HepG2 (cell line): Measurements from ENCODE around the gene MYD88. TPM values are rescaled to one million over a fixed set of nuclear protein-coding genes. Genes with fewer than 3 reads are reported as not detected.

Source experiments
- ADNP ChIP-seq: sonication (generic); formaldehyde crosslinking; IDR thresholded peaks from 2 replicates; pipeline ENCODE4 v1.4.0; 2020; ENCODE audit warnings: missing genetic modification reagents
- ARHGAP35 ChIP-seq: sonication (generic); formaldehyde crosslinking; IDR thresholded peaks from 2 replicates; pipeline ENCODE4 v1.9.0; 2022; ENCODE audit warnings: mild to moderate bottlenecking, inconsistent platforms, moderate library complexity, missing genetic modification reagents, borderline replicate concordance
- ATF7 ChIP-seq, 2 experiments: fragments of 450-650 bp in 1 of 2; sonication (generic) in 1 of 2; formaldehyde crosslinking in 1 of 2; IDR thresholded peaks; 2 replicates each; pipeline versions ENCODE4 v1.4.0 to v1.6.1; 2016 to 2020; ENCODE audit warnings: antibody characterized with exemption in 1 of 2, mild to moderate bottlenecking in 1 of 2, missing genetic modification reagents in 1 of 2
- BRCA1 ChIP-seq: sonication (generic); formaldehyde crosslinking; IDR thresholded peaks from 2 replicates; pipeline ENCODE4 v1.4.0; 2020; ENCODE audit warnings: missing genetic modification reagents
- CSRNP1 ChIP-seq: sonication (generic); formaldehyde crosslinking; IDR thresholded peaks from 2 replicates; pipeline ENCODE4 v1.8.1; 2023; ENCODE audit warnings: mild to moderate bottlenecking, missing genetic modification reagents
- HDAC1 ChIP-seq: sonication (generic); formaldehyde crosslinking; IDR thresholded peaks from 2 replicates; pipeline ENCODE4 v1.5.1; 2020; ENCODE audit warnings: mild to moderate bottlenecking, missing genetic modification reagents
- NAIF1 ChIP-seq: sonication (generic); formaldehyde crosslinking; IDR thresholded peaks from 2 replicates; pipeline ENCODE4 v1.5.0; 2020; ENCODE audit warnings: mild to moderate bottlenecking, missing genetic modification reagents, borderline replicate concordance
- NR3C1 ChIP-seq: sonication (generic); formaldehyde crosslinking; IDR thresholded peaks from 2 replicates; pipeline ENCODE4 v1.4.0; 2020; ENCODE audit warnings: missing genetic modification reagents
- PHF8 ChIP-seq: sonication (generic); formaldehyde crosslinking; IDR thresholded peaks from 2 replicates; pipeline ENCODE4 v1.5.0; 2020; ENCODE audit warnings: missing genetic modification reagents
- SYNCRIP ChIP-seq: fragments of 200-400 bp; formaldehyde crosslinking; IDR thresholded peaks from 2 replicates; pipeline ENCODE4 v1.6.1; 2018; ENCODE audit warnings: mild to moderate bottlenecking, low read depth, low read length; ENCODE audit not compliant: insufficient read depth
- TAF15 ChIP-seq: fragments of 200-400 bp; formaldehyde crosslinking; IDR thresholded peaks from one replicate; pipeline ENCODE4 v1.6.1; 2018; ENCODE audit warnings: mild to moderate bottlenecking, low read depth, low read length; ENCODE audit not compliant: poor library complexity, severe bottlenecking
- TBX2 ChIP-seq: sonication (generic); formaldehyde crosslinking; IDR thresholded peaks from 2 replicates; pipeline ENCODE4 v1.5.0; 2020; ENCODE audit warnings: missing genetic modification reagents, mild to moderate bottlenecking, borderline replicate concordance
- TEAD3 ChIP-seq: optimal IDR thresholded peaks from 2 replicates; pipeline ENCODE3; 2016; ENCODE audit warnings: borderline replicate concordance
- ZC3H13 ChIP-seq: sonication (generic); formaldehyde crosslinking; IDR thresholded peaks from 2 replicates; pipeline ENCODE4 v1.8.1; 2023; ENCODE audit warnings: mild to moderate bottlenecking, missing genetic modification reagents, moderate library complexity
- ZFP37 ChIP-seq: sonication (generic); formaldehyde crosslinking; IDR thresholded peaks from 2 replicates; pipeline ENCODE4 v1.4.0; 2020; ENCODE audit warnings: missing genetic modification reagents, borderline replicate concordance
- ZMAT3 ChIP-seq: sonication (generic); formaldehyde crosslinking; conservative IDR thresholded peaks from 2 replicates; pipeline ENCODE4 v1.7.0; 2021; ENCODE audit warnings: missing genetic modification reagents
- ZNF263 ChIP-seq: sonication (generic); formaldehyde crosslinking; IDR thresholded peaks from 2 replicates; pipeline ENCODE4 v1.4.0; 2020; ENCODE audit warnings: missing genetic modification reagents
- ZNF274 ChIP-seq: sonication (generic); formaldehyde crosslinking; IDR thresholded peaks from 2 replicates; pipeline ENCODE4 v1.5.1; 2020; ENCODE audit warnings: mild to moderate bottlenecking, missing genetic modification reagents
- ZNF431 ChIP-seq: sonication (generic); formaldehyde crosslinking; IDR thresholded peaks from 2 replicates; pipeline ENCODE4 v1.9.0; 2022; ENCODE audit warnings: missing genetic modification reagents, low read depth, mild to moderate bottlenecking, borderline replicate concordance
- ZNF724P ChIP-seq: sonication (generic); formaldehyde crosslinking; IDR thresholded peaks from 2 replicates; pipeline ENCODE4 v1.8.0; 2022; ENCODE audit warnings: missing genetic modification reagents, borderline replicate concordance
- ZNF878 ChIP-seq: sonication (generic); formaldehyde crosslinking; IDR thresholded peaks from 2 replicates; pipeline ENCODE4 v1.8.1; 2023; ENCODE audit warnings: mild to moderate bottlenecking, missing genetic modification reagents, moderate library complexity
- polyA plus RNA-seq, 8 experiments: library from polyadenylated mRNA; depleted of rRNA in 3 of 8; stranded (reverse) in 7 of 8; unstranded in 1 of 8; fragments of >200 nt; fragmentation: Illumina TruSeq in 4 of 8; extraction: Trizol in 4 of 8; gene quantifications; 2 replicates each; pipeline versions ENCODE4 v1.2.1 to v1.2.3, GENCODE V29; 2011 to 2016; ENCODE audit warnings: low read depth in 4 of 8, missing spikeins in 1 of 8, mixed read lengths in 1 of 8; ENCODE audit not compliant: insufficient read depth in 1 of 8
- total RNA-seq, 5 experiments: library from RNA; depleted of rRNA; stranded (reverse); fragments of >200 nt; fragmentation: Illumina TruSeq; extraction: Trizol; gene quantifications; 2 replicates each; pipeline ENCODE4 v1.2.3, GENCODE V29; 2016; ENCODE audit warnings: low read depth in 1 of 5
- TF ChIP-seq, protein P1 (sequence below): sonication (generic); formaldehyde crosslinking; IDR thresholded peaks from 2 replicates; pipeline ENCODE4 v1.4.0; 2020; ENCODE audit warnings: missing genetic modification reagents
- TF ChIP-seq, protein P2 (sequence below): sonication (generic); formaldehyde crosslinking; IDR thresholded peaks from 2 replicates; pipeline ENCODE4 v1.4.0; 2020; ENCODE audit warnings: mild to moderate bottlenecking, missing genetic modification reagents

MYD88 gene
- total and polyA plus RNA-seq, 2 of the 13 experiments (the other 11 are each of a cell fraction or from before 2014, with no cell fraction given): 7.6 to 32.7 TPM

DNA sequence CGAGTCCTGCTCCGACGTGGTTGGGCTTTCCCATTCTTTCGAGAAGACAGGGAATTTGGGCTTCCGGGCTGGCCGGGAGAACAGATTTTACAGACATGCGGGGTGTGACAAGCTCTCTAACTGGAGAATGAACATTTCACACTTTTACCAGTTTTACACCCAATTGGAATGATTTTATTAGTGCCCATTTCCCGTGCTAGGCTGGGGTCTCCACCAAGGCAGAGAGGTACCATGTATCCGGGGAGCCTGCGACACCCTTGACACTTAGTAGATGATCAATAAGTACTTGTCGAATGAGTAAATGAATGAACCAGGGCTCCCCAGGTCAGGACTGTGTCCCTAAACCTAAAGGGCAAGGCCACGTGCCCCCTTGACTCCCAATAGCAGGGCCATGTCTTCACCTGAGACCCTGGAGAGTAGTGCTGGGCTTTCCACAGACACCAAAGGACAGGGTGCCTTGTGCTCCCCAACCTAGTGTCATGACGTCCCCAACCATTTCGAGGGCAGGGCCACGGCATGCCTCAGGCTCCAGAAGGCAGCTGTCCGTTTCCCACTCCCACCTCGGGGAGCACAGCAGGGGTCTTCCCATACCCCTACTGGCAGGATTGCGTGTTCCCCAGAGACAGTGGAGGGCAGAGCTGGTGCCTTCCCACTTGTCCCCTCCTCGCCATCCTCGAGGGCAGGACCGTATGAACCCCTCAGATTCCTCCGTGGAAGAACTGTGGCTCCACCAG, 679 bp upstream of the MYD88 start (continued):
- TF ChIP-seq, protein P1, sequence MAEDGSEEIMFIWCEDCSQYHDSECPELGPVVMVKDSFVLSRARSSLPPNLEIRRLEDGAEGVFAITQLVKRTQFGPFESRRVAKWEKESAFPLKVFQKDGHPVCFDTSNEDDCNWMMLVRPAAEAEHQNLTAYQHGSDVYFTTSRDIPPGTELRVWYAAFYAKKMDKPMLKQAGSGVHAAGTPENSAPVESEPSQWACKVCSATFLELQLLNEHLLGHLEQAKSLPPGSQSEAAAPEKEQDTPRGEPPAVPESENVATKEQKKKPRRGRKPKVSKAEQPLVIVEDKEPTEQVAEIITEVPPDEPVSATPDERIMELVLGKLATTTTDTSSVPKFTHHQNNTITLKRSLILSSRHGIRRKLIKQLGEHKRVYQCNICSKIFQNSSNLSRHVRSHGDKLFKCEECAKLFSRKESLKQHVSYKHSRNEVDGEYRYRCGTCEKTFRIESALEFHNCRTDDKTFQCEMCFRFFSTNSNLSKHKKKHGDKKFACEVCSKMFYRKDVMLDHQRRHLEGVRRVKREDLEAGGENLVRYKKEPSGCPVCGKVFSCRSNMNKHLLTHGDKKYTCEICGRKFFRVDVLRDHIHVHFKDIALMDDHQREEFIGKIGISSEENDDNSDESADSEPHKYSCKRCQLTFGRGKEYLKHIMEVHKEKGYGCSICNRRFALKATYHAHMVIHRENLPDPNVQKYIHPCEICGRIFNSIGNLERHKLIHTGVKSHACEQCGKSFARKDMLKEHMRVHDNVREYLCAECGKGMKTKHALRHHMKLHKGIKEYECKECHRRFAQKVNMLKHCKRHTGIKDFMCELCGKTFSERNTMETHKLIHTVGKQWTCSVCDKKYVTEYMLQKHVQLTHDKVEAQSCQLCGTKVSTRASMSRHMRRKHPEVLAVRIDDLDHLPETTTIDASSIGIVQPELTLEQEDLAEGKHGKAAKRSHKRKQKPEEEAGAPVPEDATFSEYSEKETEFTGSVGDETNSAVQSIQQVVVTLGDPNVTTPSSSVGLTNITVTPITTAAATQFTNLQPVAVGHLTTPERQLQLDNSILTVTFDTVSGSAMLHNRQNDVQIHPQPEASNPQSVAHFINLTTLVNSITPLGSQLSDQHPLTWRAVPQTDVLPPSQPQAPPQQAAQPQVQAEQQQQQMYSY (CRISPR knock-in tag): 0 out of 2 replicates have a peak, but pooled peaks have one; percentile 22
- TF ChIP-seq TBX2 (CRISPR knock-in tag) (peak; percentile 53), CSRNP1 (CRISPR knock-in tag) (no peak), ZNF263 (CRISPR knock-in tag) (peak; percentile 81), ATF7 (IDR thresholded peaks at IDR 0.05) (no peak), ATF7 (CRISPR knock-in tag; IDR thresholded peaks at IDR 0.05) (no peak), ADNP (CRISPR knock-in tag) (no peak), TAF15 (no peak), ZMAT3 (CRISPR knock-in tag) (0 out of 2 replicates have a peak, but pooled peaks have one; percentile 5), ARHGAP35 (no peak), NAIF1 (CRISPR knock-in tag) (no peak), ZNF431 (CRISPR knock-in tag) (no peak), ZNF878 (CRISPR knock-in tag) (no peak), ZFP37 (CRISPR knock-in tag) (no peak), TEAD3 (peak; percentile 81), HDAC1 (CRISPR knock-in tag) (peak; percentile 17; the same call in 1 of the 2 replicates), SYNCRIP (no peak), ZNF724P (CRISPR knock-in tag) (no peak; the same call in 1 of the 2 replicates), PHF8 (CRISPR knock-in tag) (no peak), ZNF274 (no peak), BRCA1 (0 out of 2 replicates have a peak, but pooled peaks have one; percentile 56), NR3C1 (CRISPR knock-in tag) (no peak), ZC3H13 (CRISPR knock-in tag) (no peak; the same call in 1 of the 2 replicates)
- TF ChIP-seq, protein P2, sequence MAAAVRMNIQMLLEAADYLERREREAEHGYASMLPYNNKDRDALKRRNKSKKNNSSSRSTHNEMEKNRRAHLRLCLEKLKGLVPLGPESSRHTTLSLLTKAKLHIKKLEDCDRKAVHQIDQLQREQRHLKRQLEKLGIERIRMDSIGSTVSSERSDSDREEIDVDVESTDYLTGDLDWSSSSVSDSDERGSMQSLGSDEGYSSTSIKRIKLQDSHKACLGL (CRISPR knock-in tag): no peak
